Vagina (tissue), 2 donors: ENCODE measurements around the gene CCSER1.

Experiments
- POLR2A ChIP-seq, 2 donors: fragments of 450-650 bp; IDR thresholded peaks; one replicate each; pipeline ENCODE4 v1.6.1; 2017; ENCODE audit warnings: antibody characterized with exemption in 2 of 2, mild to moderate bottlenecking in 2 of 2, moderate library complexity in 2 of 2
- TF ChIP-seq, protein P1 (sequence below), 3 experiments: fragments of 450-650 bp in 2 of 3; fragments of 200-600 bp in 1 of 3; sonication (generic) in 1 of 3; IDR thresholded peaks; one replicate each; pipeline ENCODE4 v1.5.1; 2017 to 2019; ENCODE audit warnings: antibody characterized with exemption in 3 of 3, mild to moderate bottlenecking in 2 of 3, moderate library complexity in 2 of 3

DNA sequence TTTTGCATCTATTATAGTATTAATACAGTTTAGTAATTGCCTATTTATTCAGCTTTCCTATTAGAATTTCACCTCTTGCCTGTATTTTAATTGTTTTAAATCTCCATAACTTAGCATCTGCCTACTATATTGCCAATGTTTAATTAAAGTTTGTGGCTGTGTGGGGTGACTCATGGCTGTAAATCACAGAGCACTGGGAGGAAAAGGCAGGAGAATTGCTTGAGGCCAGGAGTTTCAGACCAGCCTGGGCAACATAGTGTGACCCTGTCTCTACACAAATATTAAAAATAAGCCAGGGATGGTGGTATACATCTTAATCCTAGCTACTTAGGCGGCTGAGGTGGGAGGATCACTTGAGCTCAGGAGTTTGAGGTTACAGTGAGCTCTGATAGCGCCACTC lies 14.5 kb upstream of the CCSER1 start:
- TF ChIP-seq, protein P1, sequence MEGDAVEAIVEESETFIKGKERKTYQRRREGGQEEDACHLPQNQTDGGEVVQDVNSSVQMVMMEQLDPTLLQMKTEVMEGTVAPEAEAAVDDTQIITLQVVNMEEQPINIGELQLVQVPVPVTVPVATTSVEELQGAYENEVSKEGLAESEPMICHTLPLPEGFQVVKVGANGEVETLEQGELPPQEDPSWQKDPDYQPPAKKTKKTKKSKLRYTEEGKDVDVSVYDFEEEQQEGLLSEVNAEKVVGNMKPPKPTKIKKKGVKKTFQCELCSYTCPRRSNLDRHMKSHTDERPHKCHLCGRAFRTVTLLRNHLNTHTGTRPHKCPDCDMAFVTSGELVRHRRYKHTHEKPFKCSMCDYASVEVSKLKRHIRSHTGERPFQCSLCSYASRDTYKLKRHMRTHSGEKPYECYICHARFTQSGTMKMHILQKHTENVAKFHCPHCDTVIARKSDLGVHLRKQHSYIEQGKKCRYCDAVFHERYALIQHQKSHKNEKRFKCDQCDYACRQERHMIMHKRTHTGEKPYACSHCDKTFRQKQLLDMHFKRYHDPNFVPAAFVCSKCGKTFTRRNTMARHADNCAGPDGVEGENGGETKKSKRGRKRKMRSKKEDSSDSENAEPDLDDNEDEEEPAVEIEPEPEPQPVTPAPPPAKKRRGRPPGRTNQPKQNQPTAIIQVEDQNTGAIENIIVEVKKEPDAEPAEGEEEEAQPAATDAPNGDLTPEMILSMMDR (IDR thresholded peaks at IDR 0.05), result no peak
- no peak for TF ChIP-seq POLR2A (IDR thresholded peaks at IDR 0.05)
